Measurements from ENCODE around the gene MAGEA10. TPM values are rescaled to one million over a fixed set of nuclear protein-coding genes. Genes with fewer than 3 reads are reported as not detected.
"Not testable (repeated sequence)": the region's sequence is repeated elsewhere in the genome, so short reads cannot be mapped to it uniquely, and the experiment has no call there.

MAGEA10 gene
- total RNA-seq, 1 donor = not detected

- no peak overlapping the region for H3K4me3 ChIP-seq (ENCODE audit: low read depth, low read length)
- DNase-seq (ENCODE audit: low read depth) = no peak
- no peak for TF ChIP-seq CTCF (IDR thresholded peaks at IDR 0.05; ENCODE audit: insufficient read depth, low read length)
Measured at GRCh38 chrX:152137771-152138387, 498 bp downstream of the MAGEA10 start.

GRCh38 chrX:152136312-152136711, 2.1 kb downstream of the MAGEA10 start:
- no peak for DNase-seq (ENCODE audit: low read depth)
- no peak overlapping the region for H3K4me3 ChIP-seq (ENCODE audit: low read depth, low read length)
- no peak for TF ChIP-seq CTCF (IDR thresholded peaks at IDR 0.05; ENCODE audit: insufficient read depth, low read length)

- TF ChIP-seq CTCF (IDR thresholded peaks at IDR 0.05; ENCODE audit: insufficient read depth, low read length) = no peak
- no peak overlapping the region for H3K4me3 ChIP-seq (ENCODE audit: low read depth, low read length)
- no peak for DNase-seq (ENCODE audit: low read depth)
Measured at GRCh38 chrX:152131525-152131924, 6.9 kb downstream of the MAGEA10 start.

- peak; percentile 5 for DNase-seq (ENCODE audit: low read depth)
- H3K4me3 ChIP-seq (ENCODE audit: low read depth, low read length) = not testable (repeated sequence)
Measured at GRCh38 chrX:152129069-152129844, 9.1 kb downstream of the MAGEA10 start.

GRCh38 chrX:152117305-152117704, 21.1 kb downstream of the MAGEA10 start:
- DNase-seq (ENCODE audit: low read depth) = no peak
- H3K4me3 ChIP-seq (ENCODE audit: low read depth, low read length) = no peak overlapping the region
- no peak for TF ChIP-seq CTCF (IDR thresholded peaks at IDR 0.05; ENCODE audit: insufficient read depth, low read length)

GRCh38 chrX:152108527-152108926, 29.9 kb downstream of the MAGEA10 start:
- TF ChIP-seq CTCF (IDR thresholded peaks at IDR 0.05; ENCODE audit: insufficient read depth, low read length) = no peak
- H3K4me3 ChIP-seq (ENCODE audit: low read depth, low read length) = no peak overlapping the region
- no peak for DNase-seq (ENCODE audit: low read depth)

GRCh38 chrX:152103866-152104265, 34.5 kb downstream of the MAGEA10 start:
- no peak for DNase-seq (ENCODE audit: low read depth)
- TF ChIP-seq CTCF (IDR thresholded peaks at IDR 0.05; ENCODE audit: insufficient read depth, low read length) = no peak
- no peak overlapping the region for H3K4me3 ChIP-seq (ENCODE audit: low read depth, low read length)

Data from fibroblast of the aortic adventitia (primary cell).